PC-9 (cell line): ENCODE data around the gene CNTNAP2.

Experiments
- EZH2 ChIP-seq: fragments of 200-600 bp; sonication (generic); IDR thresholded peaks from 2 replicates; pipeline ENCODE4 v1.8.0; 2017; ENCODE audit warnings: antibody characterized with exemption, low read depth
- TF ChIP-seq, protein P1 (sequence below): fragments of 200-600 bp; sonication (generic); conservative IDR thresholded peaks from 2 replicates; pipeline ENCODE4 v1.6.1; 2017; ENCODE audit warnings: mixed run types, antibody characterized with exemption, mild to moderate bottlenecking, moderate library complexity

DNA sequence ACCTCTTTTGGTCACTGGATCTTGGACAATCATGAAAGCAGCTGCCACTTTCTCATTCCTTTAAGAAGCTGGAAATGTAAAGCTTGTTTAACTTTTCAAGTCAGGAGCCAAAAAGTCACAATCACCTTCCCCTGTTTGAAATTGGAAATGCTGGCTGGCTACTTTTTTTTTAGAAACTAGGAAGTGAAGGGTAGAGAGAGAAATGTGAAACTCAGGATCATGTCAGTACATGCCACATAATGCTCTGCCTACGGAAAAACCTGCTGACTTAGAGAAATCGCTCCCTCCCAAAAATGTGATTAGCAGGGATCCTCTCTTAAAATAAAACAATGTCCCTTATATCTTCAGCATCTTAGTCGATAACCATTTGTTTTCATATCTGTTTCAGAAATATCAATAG lies 2285.6 kb downstream of the CNTNAP2 start:
- TF ChIP-seq, protein P1, sequence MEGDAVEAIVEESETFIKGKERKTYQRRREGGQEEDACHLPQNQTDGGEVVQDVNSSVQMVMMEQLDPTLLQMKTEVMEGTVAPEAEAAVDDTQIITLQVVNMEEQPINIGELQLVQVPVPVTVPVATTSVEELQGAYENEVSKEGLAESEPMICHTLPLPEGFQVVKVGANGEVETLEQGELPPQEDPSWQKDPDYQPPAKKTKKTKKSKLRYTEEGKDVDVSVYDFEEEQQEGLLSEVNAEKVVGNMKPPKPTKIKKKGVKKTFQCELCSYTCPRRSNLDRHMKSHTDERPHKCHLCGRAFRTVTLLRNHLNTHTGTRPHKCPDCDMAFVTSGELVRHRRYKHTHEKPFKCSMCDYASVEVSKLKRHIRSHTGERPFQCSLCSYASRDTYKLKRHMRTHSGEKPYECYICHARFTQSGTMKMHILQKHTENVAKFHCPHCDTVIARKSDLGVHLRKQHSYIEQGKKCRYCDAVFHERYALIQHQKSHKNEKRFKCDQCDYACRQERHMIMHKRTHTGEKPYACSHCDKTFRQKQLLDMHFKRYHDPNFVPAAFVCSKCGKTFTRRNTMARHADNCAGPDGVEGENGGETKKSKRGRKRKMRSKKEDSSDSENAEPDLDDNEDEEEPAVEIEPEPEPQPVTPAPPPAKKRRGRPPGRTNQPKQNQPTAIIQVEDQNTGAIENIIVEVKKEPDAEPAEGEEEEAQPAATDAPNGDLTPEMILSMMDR, result no peak
- no peak for TF ChIP-seq EZH2
